IgD-negative memory B cell (primary cell): Measurements from ENCODE around the gene E4F1. TPM values are rescaled to one million over a fixed set of nuclear protein-coding genes. Genes with fewer than 3 reads are reported as not detected.

ENCODE experiments used
- H3K27ac Mint-ChIP-seq, 3 donors: one replicate each; pipeline ENCODE4 v1.8.0; 2020 to 2022; ENCODE audit warnings: mild to moderate bottlenecking in 3 of 3, mixed read lengths in 3 of 3, moderate library complexity in 1 of 3
- H3K27me3 Mint-ChIP-seq: one replicate; pipeline ENCODE4 v1.8.0; 2021; ENCODE audit warnings: mixed read lengths
- H3K36me3 Mint-ChIP-seq: one replicate; pipeline ENCODE4 v1.8.0; 2020; ENCODE audit warnings: mild to moderate bottlenecking, mixed read lengths
- H3K4me1 Mint-ChIP-seq, 3 donors: one replicate each; pipeline ENCODE4 v1.8.0; 2020 to 2022; ENCODE audit warnings: mixed read lengths in 3 of 3, mild to moderate bottlenecking in 1 of 3
- H3K4me3 Mint-ChIP-seq, 4 donors: one replicate each; pipeline ENCODE4 v1.8.0; 2020 to 2022; ENCODE audit warnings: mild to moderate bottlenecking in 4 of 4, mixed read lengths in 4 of 4, moderate library complexity in 3 of 4
- H3K9me3 Mint-ChIP-seq, 3 donors: one replicate each; pipeline ENCODE4 v1.8.0; 2020 to 2021; ENCODE audit warnings: mixed read lengths in 3 of 3, mild to moderate bottlenecking in 1 of 3
- polyA plus RNA-seq: library from polyadenylated mRNA; unstranded; fragments of 300-500 nt; fragmentation: Illumina TruSeq; gene quantifications from one replicate; pipeline ENCODE4 v1.2.3, GENCODE V29; 2021

Gene E4F1
- polyA plus RNA-seq, 1 donor from 2014 or later: 23.2 TPM

DNA sequence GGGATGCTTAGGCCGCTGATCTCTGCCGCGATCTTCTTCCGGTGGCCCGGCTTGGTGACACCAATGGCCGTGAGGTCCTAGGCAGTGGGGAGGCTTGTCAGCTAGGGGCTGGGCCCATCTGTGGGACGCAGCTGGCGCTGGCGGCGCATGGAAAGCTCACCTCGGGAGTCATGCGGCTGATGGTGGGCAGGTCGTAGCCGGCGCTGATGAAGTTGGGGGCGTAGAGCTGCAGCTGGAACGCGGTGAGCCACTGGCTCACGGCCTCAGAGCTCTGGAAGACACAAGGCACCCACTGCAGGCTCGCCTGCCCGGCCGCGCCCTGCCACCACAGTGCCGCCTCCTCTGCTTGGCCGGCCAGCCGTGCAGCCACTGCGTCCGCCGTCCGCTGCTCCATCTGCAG lies 39.7 kb upstream of the E4F1 start:
- Mint-ChIP-seq H3K27me3 (no peaks in the 10 kb centered on the region), H3K4me3 (peak overlapping the region in 1 of 4 donors; percentile 54), H3K9me3 (no peaks in the 10 kb centered on the region), H3K27ac (peak overlapping the region in 1 of 3 donors; percentile 59), H3K36me3 (no peaks in the 10 kb centered on the region), H3K4me1 (peaks cover 0 to 4% (median 2%) of the 10 kb centered on the region in 3 donors)

DNA sequence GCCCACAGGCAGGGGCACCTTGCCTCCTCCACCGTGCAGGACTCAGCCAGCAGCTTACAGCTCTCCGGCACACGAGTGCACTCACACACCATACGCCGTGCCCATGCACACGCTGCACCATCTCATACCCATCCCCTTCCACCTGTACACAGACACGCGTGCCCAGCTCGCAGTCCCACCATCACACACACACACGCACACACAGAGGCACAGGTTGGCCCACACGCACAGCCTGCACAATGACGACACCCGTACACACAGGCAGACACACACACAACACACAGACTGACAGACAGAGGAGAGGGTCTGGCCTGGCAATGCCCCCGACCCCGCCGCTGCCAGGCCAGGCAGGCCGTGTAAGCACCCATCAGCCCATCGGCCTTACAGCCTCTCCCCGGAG lies 39.0 kb upstream of the E4F1 start:
- Mint-ChIP-seq H3K27me3 (no peaks in the 10 kb centered on the region), H3K36me3 (no peaks in the 10 kb centered on the region), H3K9me3 (no peaks in the 10 kb centered on the region), H3K4me1 (peaks cover 0 to 4% (median 2%) of the 10 kb centered on the region in 3 donors), H3K27ac (no peak overlapping the region), H3K4me3 (no peak overlapping the region)

DNA sequence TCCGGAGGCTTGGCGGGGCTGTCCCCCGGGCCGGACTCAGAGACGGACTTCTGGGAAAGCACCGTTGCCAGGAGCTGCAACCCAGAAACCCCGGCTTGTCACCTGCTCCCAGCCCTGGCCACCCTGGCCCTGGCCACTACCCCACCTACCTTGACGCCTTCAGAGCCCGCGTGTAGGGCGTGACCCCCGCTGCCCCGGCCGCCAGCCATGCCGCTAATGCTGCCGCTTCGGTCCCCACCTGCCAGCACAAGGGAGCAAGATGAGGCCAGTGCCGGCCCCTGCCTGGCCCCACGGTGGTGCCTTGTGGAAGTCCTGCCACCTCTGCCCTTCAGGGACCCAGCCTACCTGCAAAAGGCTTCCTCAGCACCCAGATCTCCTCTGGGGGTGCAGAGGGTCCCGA lies 38.4 kb upstream of the E4F1 start:
- H3K4me1 Mint-ChIP-seq: peaks cover 0 to 4% (median 2%) of the 10 kb centered on the region in 3 donors

DNA sequence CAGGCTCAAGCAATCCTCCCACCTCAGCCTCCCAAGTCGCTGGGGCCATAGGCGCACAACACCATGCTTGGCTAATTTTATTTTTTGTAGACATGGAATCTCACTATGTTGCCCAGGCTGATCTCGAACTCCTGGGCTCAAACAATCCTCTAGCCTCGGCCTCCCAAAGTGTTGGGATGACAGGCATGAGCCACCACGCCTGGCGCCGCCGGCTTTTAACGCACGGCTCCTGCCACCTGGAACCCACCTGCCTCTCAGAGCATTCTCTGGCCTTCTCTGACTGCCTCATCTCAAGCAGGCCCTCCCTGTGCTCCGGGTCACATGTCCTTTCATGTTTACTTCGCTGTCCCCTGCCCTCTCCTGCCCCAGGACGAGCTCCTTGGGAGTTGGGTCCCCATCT lies 37.3 kb upstream of the E4F1 start:
- Mint-ChIP-seq H3K27ac (peak overlapping the region in 1 of 3 donors; percentile 23), H3K4me3 (peak overlapping the region in 1 of 4 donors; percentile 57), H3K9me3 (no peaks in the 10 kb centered on the region), H3K36me3 (no peaks in the 10 kb centered on the region), H3K4me1 (peaks cover 0 to 4% (median 2%) of the 10 kb centered on the region in 3 donors), H3K27me3 (peaks cover 3% of the 10 kb centered on the region)

More for the DNA sequence above, 38.4 kb upstream of the E4F1 start:
- Mint-ChIP-seq H3K27me3 (no peaks in the 10 kb centered on the region), H3K36me3 (no peaks in the 10 kb centered on the region), H3K27ac (no peak overlapping the region), H3K9me3 (no peaks in the 10 kb centered on the region), H3K4me3 (no peak overlapping the region)

DNA sequence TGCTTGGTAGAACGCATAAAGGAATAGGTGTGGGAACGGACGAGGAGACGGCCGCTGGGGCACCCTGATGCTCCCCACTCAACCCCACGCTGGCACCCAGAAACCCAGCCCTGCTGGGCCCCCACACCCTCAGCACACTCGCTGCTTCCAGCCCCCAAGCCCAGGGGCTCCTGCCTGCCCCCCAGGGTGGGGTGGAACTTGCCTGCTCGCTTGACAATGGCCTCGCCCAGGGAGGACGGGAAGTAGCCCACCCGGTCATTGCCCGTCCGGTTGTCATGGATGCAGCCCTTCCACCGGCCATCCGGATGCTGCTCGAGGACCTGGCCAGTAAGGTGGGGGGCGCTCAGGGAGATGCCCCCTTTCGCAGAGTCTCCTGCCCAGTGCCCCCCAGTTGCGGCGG lies 36.9 kb upstream of the E4F1 start:
- Mint-ChIP-seq H3K4me3 (no peak overlapping the region), H3K36me3 (no peaks in the 10 kb centered on the region), H3K9me3 (no peaks in the 10 kb centered on the region), H3K27ac (no peak overlapping the region), H3K4me1 (peaks cover 0 to 4% (median 2%) of the 10 kb centered on the region in 3 donors), H3K27me3 (peaks cover 3% of the 10 kb centered on the region)

DNA sequence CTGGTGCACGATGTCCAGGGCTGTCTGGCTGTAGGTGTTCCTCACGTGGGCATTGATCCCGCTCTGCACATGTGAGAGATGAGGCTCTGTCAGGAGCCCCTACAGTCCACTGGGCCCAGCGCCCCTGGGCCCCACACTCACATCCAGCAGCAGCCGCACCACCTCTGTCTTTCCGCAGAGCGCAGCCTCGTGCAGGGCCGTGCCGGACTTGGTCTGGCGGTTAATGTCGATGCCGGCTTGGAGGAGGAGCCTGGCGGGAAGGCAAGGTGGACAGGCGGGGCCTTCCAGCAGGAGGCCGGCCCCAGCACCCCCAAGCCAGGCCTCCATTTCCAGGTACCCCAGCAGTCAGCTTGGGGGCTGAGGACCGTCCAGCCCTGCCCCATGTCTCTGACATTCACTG lies 36.2 kb upstream of the E4F1 start:
- H3K9me3 Mint-ChIP-seq: no peaks in the 10 kb centered on the region
- no peaks in the 10 kb centered on the region for H3K36me3 Mint-ChIP-seq
- peaks cover 3% of the 10 kb centered on the region for H3K27me3 Mint-ChIP-seq
- no peak overlapping the region for H3K4me3 Mint-ChIP-seq
- H3K4me1 Mint-ChIP-seq: peaks cover 0 to 4% (median 2%) of the 10 kb centered on the region in 3 donors
- no peak overlapping the region for H3K27ac Mint-ChIP-seq

DNA sequence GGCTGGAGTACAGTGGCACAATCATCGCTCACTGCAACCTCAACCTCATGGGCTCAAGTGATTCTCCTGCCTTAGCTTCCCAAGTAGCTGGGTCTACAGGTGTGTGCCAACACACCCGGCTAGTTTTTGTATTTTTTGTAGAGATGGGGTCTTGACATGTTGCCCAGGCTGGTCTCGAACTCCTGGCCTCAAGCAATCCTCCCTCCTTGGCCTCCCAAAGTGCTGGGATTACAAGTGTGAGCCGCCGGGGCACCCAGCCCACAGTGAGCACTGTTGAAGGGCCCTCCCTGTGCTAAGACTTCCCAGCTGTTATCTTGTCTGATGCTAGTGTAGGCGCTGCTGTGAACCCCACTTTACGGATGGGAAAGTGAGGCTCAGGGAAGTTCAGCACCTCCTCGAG lies 35.0 kb upstream of the E4F1 start:
- H3K9me3 Mint-ChIP-seq: no peaks in the 10 kb centered on the region
- H3K36me3 Mint-ChIP-seq: peaks cover 1% of the 10 kb centered on the region

DNA sequence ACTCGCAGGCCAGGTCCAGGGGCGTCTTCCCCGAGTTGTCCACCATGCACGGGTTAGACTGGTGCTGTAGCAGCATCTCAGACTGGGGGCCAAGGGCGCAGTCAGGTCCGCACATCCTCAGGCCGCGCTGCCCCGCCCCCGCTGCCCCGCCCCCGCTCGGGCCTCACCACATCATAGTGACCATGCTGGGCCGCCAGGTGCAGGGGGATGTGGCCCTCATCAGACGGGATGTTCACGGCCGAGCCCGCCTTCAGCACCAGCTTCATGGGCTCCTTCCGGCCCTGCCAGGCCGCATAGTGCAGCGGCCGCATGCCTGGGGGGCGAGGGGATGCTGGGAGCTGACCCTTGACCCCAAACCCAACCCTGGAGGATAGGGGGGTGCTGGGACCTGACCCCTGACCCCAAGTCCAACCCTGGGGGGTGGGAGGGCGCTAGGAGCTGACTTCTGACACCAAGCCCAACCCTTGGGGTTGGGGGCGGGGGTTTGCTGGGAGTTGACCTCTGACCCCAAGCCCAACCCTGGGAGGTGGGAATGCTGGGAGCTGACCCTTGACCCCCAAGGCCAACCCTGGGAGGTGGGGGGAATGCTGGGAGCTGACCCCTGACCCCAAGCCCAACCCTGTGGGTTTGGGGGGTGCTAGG lies 34.0 kb upstream of the E4F1 start:
- Mint-ChIP-seq H3K9me3 (no peaks in the 10 kb centered on the region), H3K4me1 (peaks cover 0 to 2% (median 0%) of the 10 kb centered on the region in 3 donors), H3K27ac (no peak overlapping the region), H3K4me3 (no peak overlapping the region), H3K36me3 (peaks cover 1% of the 10 kb centered on the region), H3K27me3 (peaks cover 8% of the 10 kb centered on the region)

More for the DNA sequence above, 35.0 kb upstream of the E4F1 start:
- H3K27ac Mint-ChIP-seq: no peak overlapping the region
- peaks cover 6% of the 10 kb centered on the region for H3K27me3 Mint-ChIP-seq
- no peak overlapping the region for H3K4me3 Mint-ChIP-seq
- H3K4me1 Mint-ChIP-seq: peaks cover 0 to 4% (median 2%) of the 10 kb centered on the region in 3 donors

DNA sequence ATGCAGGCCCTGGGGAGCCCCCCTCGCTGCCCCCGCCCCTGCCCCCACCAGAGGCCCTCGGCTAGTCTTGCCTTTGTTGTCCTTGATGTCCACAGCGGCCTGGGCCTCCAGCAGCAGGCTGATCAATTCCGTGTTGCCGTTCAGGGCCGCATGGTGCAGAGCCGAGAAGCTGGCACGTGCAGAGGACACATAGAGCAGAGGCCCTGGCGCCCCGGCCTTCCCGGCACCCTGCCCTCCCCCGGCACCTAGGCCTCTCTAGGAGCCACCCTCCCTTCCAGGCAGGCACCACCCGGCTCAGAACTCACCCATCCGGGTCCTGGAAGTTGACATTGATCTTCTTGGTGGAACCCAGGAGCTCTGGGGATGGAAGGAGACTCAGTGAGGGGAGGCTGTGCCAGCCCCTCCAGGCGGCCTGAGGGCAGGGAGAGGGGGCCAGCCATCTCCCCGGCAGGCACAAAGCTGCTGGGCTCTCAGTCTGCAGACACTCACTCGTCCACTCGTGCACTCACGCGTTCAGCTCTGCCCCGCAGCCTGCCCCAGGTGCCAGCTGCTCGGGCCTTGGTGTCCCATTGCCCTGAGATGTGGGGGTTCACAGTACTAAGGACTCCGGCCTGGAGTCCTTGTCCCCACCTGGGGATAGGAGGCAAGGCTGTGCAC lies 33.3 kb upstream of the E4F1 start:
- peaks cover 0 to 3% (median 3%) of the 10 kb centered on the region in 3 donors for H3K4me1 Mint-ChIP-seq
- peaks cover 1% of the 10 kb centered on the region for H3K36me3 Mint-ChIP-seq
- peaks cover 15% of the 10 kb centered on the region for H3K27me3 Mint-ChIP-seq
- H3K27ac Mint-ChIP-seq: no peak overlapping the region
- no peaks in the 10 kb centered on the region for H3K9me3 Mint-ChIP-seq
- H3K4me3 Mint-ChIP-seq: no peak overlapping the region

DNA sequence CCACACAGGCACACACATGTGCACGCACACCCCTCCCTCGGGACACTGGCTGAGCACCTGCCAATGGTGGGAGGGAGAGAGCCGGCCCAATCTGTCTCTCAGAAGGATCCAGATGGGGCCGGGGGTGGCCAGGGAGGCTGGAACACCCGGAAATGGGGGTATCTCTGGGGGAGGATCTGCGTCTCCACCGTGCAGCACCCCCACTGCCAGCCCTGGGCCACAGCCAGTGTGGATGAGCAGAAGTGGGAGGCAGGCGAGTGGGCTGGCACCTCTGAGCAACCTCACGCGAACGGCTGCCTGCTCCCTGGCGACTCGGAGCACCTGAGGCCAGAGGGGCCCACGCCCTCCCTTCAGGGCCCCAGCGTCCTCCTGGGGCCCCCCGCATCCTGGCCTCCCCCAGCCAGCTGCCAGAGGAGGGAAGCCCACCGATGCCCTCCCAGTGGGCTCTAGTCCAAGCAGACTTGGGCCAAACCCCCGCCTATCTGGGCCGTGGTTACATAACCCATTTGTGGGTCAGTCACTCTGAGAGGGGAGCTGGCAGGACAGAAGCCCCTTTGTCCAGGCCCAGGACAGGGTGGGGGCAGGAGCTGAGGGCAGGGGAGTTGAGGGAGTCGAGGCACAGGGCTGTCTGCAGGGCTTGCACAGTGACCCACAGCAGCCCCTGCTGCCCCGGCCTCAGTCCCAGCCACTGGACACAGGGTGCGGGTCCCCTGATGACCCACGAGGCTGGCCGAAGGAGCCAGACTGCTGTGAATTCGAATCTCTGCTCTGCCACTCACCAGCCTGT lies 32.5 kb upstream of the E4F1 start:
- H3K27ac Mint-ChIP-seq: no peak overlapping the region
- no peak overlapping the region for H3K4me3 Mint-ChIP-seq
- peaks cover 0 to 3% (median 3%) of the 10 kb centered on the region in 3 donors for H3K4me1 Mint-ChIP-seq
- no peaks in the 10 kb centered on the region for H3K9me3 Mint-ChIP-seq
- H3K36me3 Mint-ChIP-seq: peaks cover 1% of the 10 kb centered on the region
- peaks cover 18% of the 10 kb centered on the region for H3K27me3 Mint-ChIP-seq

DNA sequence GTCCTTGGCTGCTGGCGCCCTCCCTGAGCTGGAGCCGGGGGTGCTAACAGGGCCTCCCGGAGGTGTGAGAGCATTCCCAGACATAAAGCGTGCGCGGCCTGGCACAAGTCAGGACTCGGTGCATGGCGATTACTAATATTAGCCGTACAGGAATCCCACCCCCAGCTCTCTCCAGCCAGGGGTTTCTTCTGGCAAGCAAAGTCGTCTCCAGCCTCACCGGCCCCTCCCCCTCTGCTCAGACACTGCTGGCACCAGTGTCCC lies 32.0 kb upstream of the E4F1 start:
- Mint-ChIP-seq H3K9me3 (no peaks in the 10 kb centered on the region), H3K27ac (no peak overlapping the region), H3K36me3 (peaks cover 1% of the 10 kb centered on the region), H3K4me3 (no peak overlapping the region), H3K4me1 (peaks cover 0 to 3% (median 3%) of the 10 kb centered on the region in 3 donors), H3K27me3 (peaks cover 18% of the 10 kb centered on the region)

DNA sequence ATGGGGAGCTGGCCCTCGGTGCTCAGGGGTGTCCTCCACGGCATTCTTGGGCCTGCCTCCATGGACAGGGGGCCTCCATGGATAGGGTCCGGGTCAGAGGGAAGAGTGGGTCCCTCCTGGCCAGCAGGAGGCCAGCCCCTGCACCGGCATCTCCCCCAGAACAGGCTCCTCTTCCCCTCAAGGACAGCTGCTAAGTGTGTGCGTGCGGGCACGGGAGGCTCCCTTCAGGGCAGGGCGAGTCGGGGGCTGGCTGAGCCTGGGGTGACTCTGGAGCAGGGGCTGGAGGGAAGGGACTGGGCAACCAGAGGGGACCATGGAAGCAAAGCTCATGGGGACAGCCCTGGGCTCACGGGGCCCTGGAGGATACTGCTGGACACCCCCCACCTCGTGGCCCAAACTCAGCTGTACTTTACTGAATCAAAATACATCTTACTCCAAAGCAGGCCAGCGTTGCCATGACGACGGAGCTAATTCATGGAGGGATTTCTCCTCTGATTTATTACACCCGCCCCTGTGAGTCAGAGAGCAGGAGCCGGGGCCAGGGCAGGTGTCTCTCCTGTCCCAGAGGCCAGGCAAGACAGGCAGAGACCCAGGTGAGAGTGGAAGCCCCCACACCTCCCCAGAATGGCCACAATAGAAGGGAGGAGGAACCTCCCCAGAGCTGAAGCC lies 29.1 kb upstream of the E4F1 start:
- H3K4me1 Mint-ChIP-seq: peaks cover 0 to 3% (median 3%) of the 10 kb centered on the region in 3 donors
- H3K36me3 Mint-ChIP-seq: peaks cover 1% of the 10 kb centered on the region
- H3K27me3 Mint-ChIP-seq: peaks cover 31% of the 10 kb centered on the region
- H3K27ac Mint-ChIP-seq: peak overlapping the region in 1 of 3 donors; percentile 30
- peak overlapping the region in 2 of 4 donors; percentile 30 to 89 for H3K4me3 Mint-ChIP-seq
- no peaks in the 10 kb centered on the region for H3K9me3 Mint-ChIP-seq

DNA sequence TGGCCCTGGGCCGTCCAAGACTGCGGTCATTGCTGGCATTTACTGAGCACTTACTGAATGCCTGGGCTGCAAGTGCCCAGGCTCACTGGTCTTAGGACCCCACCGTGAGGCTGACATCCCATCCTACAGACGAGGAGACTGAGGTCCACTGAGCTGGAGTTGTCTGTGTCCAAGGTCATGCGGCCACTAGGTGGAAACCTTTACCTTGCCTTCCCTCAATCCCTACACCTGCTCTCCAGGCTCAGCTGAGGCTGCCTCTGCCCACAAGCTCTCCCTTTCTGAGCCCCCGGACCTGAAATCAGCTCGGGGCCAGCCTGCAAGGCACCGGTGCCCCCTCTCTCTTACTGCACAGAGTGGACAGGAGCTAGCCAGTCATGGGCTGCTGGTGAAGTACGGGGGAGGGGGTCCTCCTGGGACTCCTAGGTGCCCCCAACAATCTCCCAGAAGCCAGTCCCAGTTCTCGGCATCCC lies 28.5 kb upstream of the E4F1 start:
- peaks cover 0 to 3% (median 3%) of the 10 kb centered on the region in 3 donors for H3K4me1 Mint-ChIP-seq
- H3K9me3 Mint-ChIP-seq: no peaks in the 10 kb centered on the region
- H3K4me3 Mint-ChIP-seq: peak overlapping the region; percentile 30 to 89 (median 51)
- peaks cover 1% of the 10 kb centered on the region for H3K36me3 Mint-ChIP-seq
- H3K27me3 Mint-ChIP-seq: peaks cover 31% of the 10 kb centered on the region
- peak overlapping the region in 1 of 3 donors; percentile 30 for H3K27ac Mint-ChIP-seq

DNA sequence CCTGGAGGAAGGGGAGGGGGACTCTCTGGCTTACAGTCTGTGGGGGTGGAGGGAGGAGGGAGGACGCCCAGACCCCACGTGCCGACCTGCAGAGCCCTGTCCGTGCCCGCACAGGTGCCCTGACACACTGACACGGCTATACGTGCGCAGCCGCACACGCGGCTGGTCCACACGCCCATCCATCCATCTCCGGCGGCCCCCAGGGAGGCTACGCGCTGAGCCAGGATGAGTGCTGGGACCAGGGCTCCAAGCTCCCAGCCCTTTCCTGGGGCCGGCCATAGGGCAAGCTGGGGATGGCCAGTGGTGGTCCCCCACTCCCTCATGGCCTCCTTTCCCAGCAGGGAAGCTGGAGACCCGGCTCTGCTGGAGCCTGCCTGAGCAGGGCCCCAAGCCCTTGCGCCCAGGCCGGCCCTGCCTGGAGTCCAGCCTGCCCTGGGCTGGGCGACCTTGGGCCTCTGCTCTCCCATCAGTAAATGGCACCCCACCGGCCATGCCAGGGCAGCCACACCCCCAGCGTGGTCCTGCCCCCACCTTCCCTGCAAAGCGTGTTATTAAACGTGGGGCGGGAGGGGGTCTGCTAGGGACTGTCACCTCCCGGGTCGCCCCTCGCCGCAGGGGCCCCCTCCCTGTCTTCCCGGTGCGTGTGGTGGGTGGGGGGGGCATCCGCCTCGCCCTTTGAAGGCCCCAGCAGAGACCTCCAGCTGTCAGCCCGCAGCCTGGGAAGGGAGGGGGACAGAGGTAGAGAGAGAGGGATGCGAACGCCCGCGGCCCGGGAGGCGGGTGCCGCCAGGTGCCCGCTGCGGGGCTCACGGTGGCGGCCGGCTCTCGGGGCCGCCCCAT lies 27.8 kb upstream of the E4F1 start:
- Mint-ChIP-seq H3K36me3 (peaks cover 1% of the 10 kb centered on the region), H3K4me1 (peaks cover 0 to 3% (median 3%) of the 10 kb centered on the region in 3 donors), H3K9me3 (no peaks in the 10 kb centered on the region), H3K27me3 (peaks cover 33% of the 10 kb centered on the region), H3K4me3 (peak overlapping the region; percentile 30 to 79 (median 42)), H3K27ac (peak overlapping the region in 1 of 3 donors; percentile 30)
